GM21515 (cell line): Measurements from ENCODE around the gene EIF3K.
A peak's percentile ranks its signal among the peaks of the same experiment; 100 is the strongest.
"Not testable (repeated sequence)": the region's sequence is repeated elsewhere in the genome, so short reads cannot be mapped to it uniquely, and the experiment has no call there.

Experiments used
- ATAC-seq: cut with Tn5 transposase; IDR thresholded peaks from one replicate; pipeline ENCODE4 v1.9.1; 2021; ENCODE audit not compliant: unreplicated experiment

The EIF3K gene

GRCh38 chr19:38617764-38618589, 1.0 kb upstream of the EIF3K start, which contains the start of gene MAP4K1:
MAP4K1 (minus strand) TSS chr19:38617953; CDS start chr19:38617895, 58 bp downstream.
- peak; percentile 47 for ATAC-seq

GRCh38 chr19:38619361-38620174, 580 bp downstream of the EIF3K start:
- no peak for ATAC-seq

- ATAC-seq: no peak
Measured at GRCh38 chr19:38624822-38625221, 5.8 kb downstream of the EIF3K start.

- ATAC-seq: no peak
Measured at GRCh38 chr19:38626401-38626800, 7.4 kb downstream of the EIF3K start.

GRCh38 chr19:38629568-38629967, 10.6 kb downstream of the EIF3K start:
- no peak for ATAC-seq

- ATAC-seq: not testable (repeated sequence)
Measured at GRCh38 chr19:38631301-38631700, 12.3 kb downstream of the EIF3K start.

GRCh38 chr19:38631811-38632475, 13.0 kb downstream of the EIF3K start:
- ATAC-seq: not testable (repeated sequence)

GRCh38 chr19:38632476-38633213, 13.7 kb downstream of the EIF3K start:
- no peak for ATAC-seq

- ATAC-seq: no peak
Measured at GRCh38 chr19:38634757-38635482, 15.9 kb downstream of the EIF3K start.

- ATAC-seq: no peak
Measured at GRCh38 chr19:38635483-38636399, 16.8 kb downstream of the EIF3K start.

GRCh38 chr19:38638461-38638860, 19.5 kb downstream of the EIF3K start:
- no peak for ATAC-seq

- no peak for ATAC-seq
Measured at GRCh38 chr19:38639679-38640078, 20.7 kb downstream of the EIF3K start.

- no peak for ATAC-seq
Measured at GRCh38 chr19:38640368-38640767, 21.4 kb downstream of the EIF3K start.

GRCh38 chr19:38642176-38642575, 23.2 kb downstream of the EIF3K start:
- ATAC-seq: no peak

- no peak for ATAC-seq
Measured at GRCh38 chr19:38644719-38645118, 25.7 kb downstream of the EIF3K start.

- peak; percentile 79 for ATAC-seq
Measured at GRCh38 chr19:38647368-38647965, 28.5 kb downstream of the EIF3K start, which contains the start of gene ACTN4. ACTN4 (plus strand) TSS chr19:38647649; CDS start chr19:38647746, 97 bp downstream.

- no peak for ATAC-seq
Measured at GRCh38 chr19:38647966-38648768, 29.2 kb downstream of the EIF3K start.
